ENCODE results near the gene FSCB.
"Not testable (repeated sequence)": the region's sequence is repeated elsewhere in the genome, so short reads cannot be mapped to it uniquely, and the experiment has no call there.

Gene FSCB

DNA sequence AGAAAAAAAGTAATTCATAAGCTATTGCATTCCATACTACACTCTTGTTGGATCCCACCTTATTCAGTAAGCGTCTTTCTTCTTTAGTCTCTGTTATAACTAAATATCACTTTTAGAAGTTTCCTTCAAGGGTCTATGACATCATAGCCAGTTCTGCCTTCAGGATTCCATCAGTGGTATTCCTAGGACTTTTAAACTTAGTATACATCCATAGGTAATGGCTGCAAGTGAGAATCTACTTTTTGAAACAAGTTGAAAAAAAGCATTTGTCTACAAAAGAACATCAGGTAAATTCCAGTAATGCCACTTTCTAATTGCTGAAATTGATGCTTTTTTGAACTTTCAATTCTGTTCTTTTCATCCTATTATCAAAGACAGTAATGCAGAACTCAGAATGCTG lies at the start of gene FSCB:
Gene FSCB, minus strand, starts transcription at position 101 of the 400 bp plus-strand sequence. CDS start 296 bp downstream, outside the sequence.
- TF ChIP-seq ZNF274 (IDR thresholded peaks at IDR 0.05; ENCODE audit: low read depth, low read length) (no peak), SUZ12 (IDR thresholded peaks at IDR 0.05; ENCODE audit: extremely low read depth, insufficient read depth, insufficient read length) (no peak), YY1 (IDR thresholded peaks at IDR 0.05; ENCODE audit: insufficient read depth, insufficient read length) (no peak)
- no peaks in the 10 kb centered on the region for H3K36me3 ChIP-seq (ENCODE audit: insufficient read depth, insufficient read length, low read length)

GRCh38 chr14:44531658-44532057 lies 24.6 kb upstream of the FSCB start:
- Histone ChIP-seq H3K4me3 (ENCODE audit: insufficient read length, low read depth) (no peak overlapping the region), H3K27me3 (ENCODE audit: insufficient read depth, insufficient read length) (no peaks in the 10 kb centered on the region), H3K36me3 (ENCODE audit: insufficient read depth, insufficient read length, low read length) (no peaks in the 10 kb centered on the region), H3K4me1 (ENCODE audit: insufficient read depth, insufficient read length) (no peaks in the 10 kb centered on the region), H3K9me3 (ENCODE audit: insufficient read depth, low read length) (no peaks in the 10 kb centered on the region), H3K9ac (ENCODE audit: insufficient read length, low read depth) (no peak overlapping the region)
- TF ChIP-seq YY1 (IDR thresholded peaks at IDR 0.05; ENCODE audit: insufficient read depth, insufficient read length): no peak
- no peak for TF ChIP-seq SUZ12 (IDR thresholded peaks at IDR 0.05; ENCODE audit: extremely low read depth, insufficient read depth, insufficient read length)
- TF ChIP-seq ZNF274 (IDR thresholded peaks at IDR 0.05; ENCODE audit: low read depth, low read length): no peak
- no peak for DNase-seq (ENCODE audit: low read depth, low spot score)

More for the DNA sequence above, at the start of gene FSCB:
- Histone ChIP-seq H3K4me3 (ENCODE audit: insufficient read length, low read depth) (no peak within 1 kb of the TSS), H3K9me3 (ENCODE audit: insufficient read depth, low read length) (no peaks in the 10 kb centered on the region; the same call in 1 of the 2 replicates), H3K27me3 (ENCODE audit: insufficient read depth, insufficient read length) (no peaks in the 10 kb centered on the region), H3K4me1 (ENCODE audit: insufficient read depth, insufficient read length) (no peaks in the 10 kb centered on the region), H3K9ac (ENCODE audit: insufficient read length, low read depth) (no peak within 1 kb of the TSS)
- DNase-seq (ENCODE audit: low read depth, low spot score): no peak

- TF ChIP-seq ZNF274 (IDR thresholded peaks at IDR 0.05; ENCODE audit: low read depth, low read length) (no peak), YY1 (IDR thresholded peaks at IDR 0.05; ENCODE audit: insufficient read depth, insufficient read length) (no peak), SUZ12 (IDR thresholded peaks at IDR 0.05; ENCODE audit: extremely low read depth, insufficient read depth, insufficient read length) (no peak)
- Histone ChIP-seq H3K9ac (ENCODE audit: insufficient read length, low read depth) (no peak overlapping the region), H3K9me3 (ENCODE audit: insufficient read depth, low read length) (no peaks in the 10 kb centered on the region), H3K27me3 (ENCODE audit: insufficient read depth, insufficient read length) (no peaks in the 10 kb centered on the region), H3K36me3 (ENCODE audit: insufficient read depth, insufficient read length, low read length) (no peaks in the 10 kb centered on the region), H3K4me1 (ENCODE audit: insufficient read depth, insufficient read length) (no peaks in the 10 kb centered on the region), H3K4me3 (ENCODE audit: insufficient read length, low read depth) (no peak overlapping the region)
- DNase-seq (ENCODE audit: low read depth, low spot score): no peak
These were observed 23.4 kb upstream of the FSCB start for GRCh38 chr14:44530475-44530874.

GRCh38 chr14:44529026-44529425 lies 21.9 kb upstream of the FSCB start:
- H3K36me3 ChIP-seq (ENCODE audit: insufficient read depth, insufficient read length, low read length): no peaks in the 10 kb centered on the region
- H3K4me3 ChIP-seq (ENCODE audit: insufficient read length, low read depth): no peak overlapping the region
- H3K4me1 ChIP-seq (ENCODE audit: insufficient read depth, insufficient read length): no peaks in the 10 kb centered on the region
- no peaks in the 10 kb centered on the region for H3K27me3 ChIP-seq (ENCODE audit: insufficient read depth, insufficient read length)
- no peak for DNase-seq (ENCODE audit: low read depth, low spot score)
- TF ChIP-seq YY1 (IDR thresholded peaks at IDR 0.05; ENCODE audit: insufficient read depth, insufficient read length) (no peak), ZNF274 (IDR thresholded peaks at IDR 0.05; ENCODE audit: low read depth, low read length) (no peak), SUZ12 (IDR thresholded peaks at IDR 0.05; ENCODE audit: extremely low read depth, insufficient read depth, insufficient read length) (no peak)
- H3K9me3 ChIP-seq (ENCODE audit: insufficient read depth, low read length): no peaks in the 10 kb centered on the region
- no peak overlapping the region for H3K9ac ChIP-seq (ENCODE audit: insufficient read length, low read depth)

DNA sequence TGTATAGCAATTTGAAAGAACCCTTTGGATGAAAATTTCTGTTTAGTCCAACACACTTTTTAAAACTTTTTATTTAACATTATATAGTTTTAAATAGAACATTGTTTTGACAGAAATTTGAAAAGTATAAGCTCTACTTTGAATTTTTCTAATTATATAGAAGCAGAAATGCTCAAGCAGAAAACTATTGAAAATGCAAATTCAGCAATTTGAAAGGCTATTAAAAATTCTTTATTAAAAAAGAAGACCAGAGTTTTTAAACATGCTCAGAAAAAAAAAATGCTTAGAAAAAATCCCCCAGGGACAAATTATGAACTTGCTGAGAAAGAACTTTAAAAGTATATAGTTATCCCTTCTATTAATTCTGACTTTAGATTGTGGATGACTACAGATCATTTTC lies 21.1 kb upstream of the FSCB start:
- DNase-seq (ENCODE audit: low read depth, low spot score): no peak
- no peak overlapping the region for H3K9ac ChIP-seq (ENCODE audit: insufficient read length, low read depth)
- TF ChIP-seq YY1 (IDR thresholded peaks at IDR 0.05; ENCODE audit: insufficient read depth, insufficient read length): no peak
- TF ChIP-seq ZNF274 (IDR thresholded peaks at IDR 0.05; ENCODE audit: low read depth, low read length): no peak
- TF ChIP-seq SUZ12 (IDR thresholded peaks at IDR 0.05; ENCODE audit: extremely low read depth, insufficient read depth, insufficient read length): no peak

GRCh38 chr14:44525237-44525636 lies 18.2 kb upstream of the FSCB start:
- no peak overlapping the region for H3K9ac ChIP-seq (ENCODE audit: insufficient read length, low read depth)
- no peaks in the 10 kb centered on the region for H3K27me3 ChIP-seq (ENCODE audit: insufficient read depth, insufficient read length)
- no peak for TF ChIP-seq ZNF274 (IDR thresholded peaks at IDR 0.05; ENCODE audit: low read depth, low read length)
- TF ChIP-seq SUZ12 (IDR thresholded peaks at IDR 0.05; ENCODE audit: extremely low read depth, insufficient read depth, insufficient read length): no peak
- TF ChIP-seq YY1 (IDR thresholded peaks at IDR 0.05; ENCODE audit: insufficient read depth, insufficient read length): no peak
- no peaks in the 10 kb centered on the region for H3K9me3 ChIP-seq (ENCODE audit: insufficient read depth, low read length)
- H3K36me3 ChIP-seq (ENCODE audit: insufficient read depth, insufficient read length, low read length): no peaks in the 10 kb centered on the region
- H3K4me3 ChIP-seq (ENCODE audit: insufficient read length, low read depth): no peak overlapping the region
- DNase-seq (ENCODE audit: low read depth, low spot score): no peak
- no peaks in the 10 kb centered on the region for H3K4me1 ChIP-seq (ENCODE audit: insufficient read depth, insufficient read length)

More for the DNA sequence above, 21.1 kb upstream of the FSCB start:
- H3K4me1 ChIP-seq (ENCODE audit: insufficient read depth, insufficient read length): no peaks in the 10 kb centered on the region
- H3K36me3 ChIP-seq (ENCODE audit: insufficient read depth, insufficient read length, low read length): no peaks in the 10 kb centered on the region
- no peaks in the 10 kb centered on the region for H3K27me3 ChIP-seq (ENCODE audit: insufficient read depth, insufficient read length)
- H3K4me3 ChIP-seq (ENCODE audit: insufficient read length, low read depth): no peak overlapping the region
- H3K9me3 ChIP-seq (ENCODE audit: insufficient read depth, low read length): no peaks in the 10 kb centered on the region

GRCh38 chr14:44515668-44516067 lies 8.6 kb upstream of the FSCB start:
- H3K9me3 ChIP-seq (ENCODE audit: insufficient read depth, low read length); DNase-seq (ENCODE audit: low read depth, low spot score); H3K27me3 ChIP-seq (ENCODE audit: insufficient read depth, insufficient read length): not testable (repeated sequence)

GRCh38 chr14:44508834-44509233 lies 1.8 kb upstream of the FSCB start:
- Histone ChIP-seq H3K4me1 (ENCODE audit: insufficient read depth, insufficient read length) (no peaks in the 10 kb centered on the region), H3K27me3 (ENCODE audit: insufficient read depth, insufficient read length) (no peaks in the 10 kb centered on the region)
- no peak for DNase-seq (ENCODE audit: low read depth, low spot score)

More at GRCh38 chr14:44515668-44516067, 8.6 kb upstream of the FSCB start:
- not testable (repeated sequence) for H3K36me3 ChIP-seq (ENCODE audit: insufficient read depth, insufficient read length, low read length); H3K9ac ChIP-seq (ENCODE audit: insufficient read length, low read depth); H3K4me3 ChIP-seq (ENCODE audit: insufficient read length, low read depth); H3K4me1 ChIP-seq (ENCODE audit: insufficient read depth, insufficient read length)

More at GRCh38 chr14:44508834-44509233, 1.8 kb upstream of the FSCB start:
- Histone ChIP-seq H3K9me3 (ENCODE audit: insufficient read depth, low read length) (no peaks in the 10 kb centered on the region; the same call in 1 of the 2 replicates), H3K9ac (ENCODE audit: insufficient read length, low read depth) (no peak overlapping the region), H3K4me3 (ENCODE audit: insufficient read length, low read depth) (no peak overlapping the region), H3K36me3 (ENCODE audit: insufficient read depth, insufficient read length, low read length) (no peaks in the 10 kb centered on the region)
- TF ChIP-seq ZNF274 (IDR thresholded peaks at IDR 0.05; ENCODE audit: low read depth, low read length) (no peak), YY1 (IDR thresholded peaks at IDR 0.05; ENCODE audit: insufficient read depth, insufficient read length) (no peak), SUZ12 (IDR thresholded peaks at IDR 0.05; ENCODE audit: extremely low read depth, insufficient read depth, insufficient read length) (no peak)
